NCI-H748 (cell line): ENCODE measurements around the gene SMPD1.
"Not testable (repeated sequence)": the region's sequence is repeated elsewhere in the genome, so short reads cannot be mapped to it uniquely, and the experiment has no call there.

ENCODE experiments used
- DNase-seq: peaks from one replicate; lab custom pipeline; 2025; ENCODE audit not compliant: unreplicated experiment; lab: John Stamatoyannopoulos, UW

The SMPD1 gene

DNA sequence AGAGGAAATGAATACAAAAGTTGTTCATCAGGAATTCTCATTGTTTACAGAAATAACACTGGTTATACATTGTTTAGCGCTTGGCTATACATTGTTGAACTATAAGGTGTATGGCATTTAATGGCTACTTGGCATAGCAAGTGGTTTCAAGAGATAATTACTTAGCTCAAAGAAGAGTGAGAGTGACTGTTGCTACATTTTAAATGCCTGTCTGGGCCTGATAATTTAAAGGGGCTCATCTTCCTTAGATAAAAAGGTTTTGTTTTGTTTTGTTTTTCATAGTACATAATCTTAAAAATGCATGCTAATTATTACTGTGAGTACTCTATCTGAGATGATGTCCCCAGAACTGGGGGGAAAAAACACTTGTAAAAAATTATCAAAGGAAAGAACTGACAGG lies 1.5 kb upstream of the SMPD1 start:
- no peak for DNase-seq

GRCh38 chr11:6390718-6391469 lies 620 bp downstream of the SMPD1 start:
- no peak for DNase-seq

GRCh38 chr11:6391537-6392134 lies 1.4 kb downstream of the SMPD1 start:
- no peak for DNase-seq

DNA sequence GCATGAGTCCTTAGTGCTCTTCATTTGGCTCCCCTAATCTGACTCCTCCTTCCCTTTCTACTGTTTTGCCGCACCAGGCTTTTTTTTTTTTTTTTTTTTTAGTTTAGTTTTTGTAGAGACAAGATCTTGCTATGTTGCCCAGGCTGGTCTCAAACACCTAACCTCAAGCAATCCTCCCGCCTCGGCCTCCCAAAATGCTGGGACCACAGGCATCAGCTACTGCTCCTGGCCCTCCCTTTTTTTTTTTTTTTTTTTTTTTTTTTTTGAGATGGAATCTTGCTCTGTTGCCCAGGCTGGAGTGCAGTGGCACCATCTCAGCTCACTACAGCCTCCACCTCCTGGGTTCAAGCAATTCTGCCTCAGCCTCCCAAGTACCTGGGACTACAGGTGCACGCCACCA lies 2.0 kb downstream of the SMPD1 start:
- DNase-seq = not testable (repeated sequence)

DNA sequence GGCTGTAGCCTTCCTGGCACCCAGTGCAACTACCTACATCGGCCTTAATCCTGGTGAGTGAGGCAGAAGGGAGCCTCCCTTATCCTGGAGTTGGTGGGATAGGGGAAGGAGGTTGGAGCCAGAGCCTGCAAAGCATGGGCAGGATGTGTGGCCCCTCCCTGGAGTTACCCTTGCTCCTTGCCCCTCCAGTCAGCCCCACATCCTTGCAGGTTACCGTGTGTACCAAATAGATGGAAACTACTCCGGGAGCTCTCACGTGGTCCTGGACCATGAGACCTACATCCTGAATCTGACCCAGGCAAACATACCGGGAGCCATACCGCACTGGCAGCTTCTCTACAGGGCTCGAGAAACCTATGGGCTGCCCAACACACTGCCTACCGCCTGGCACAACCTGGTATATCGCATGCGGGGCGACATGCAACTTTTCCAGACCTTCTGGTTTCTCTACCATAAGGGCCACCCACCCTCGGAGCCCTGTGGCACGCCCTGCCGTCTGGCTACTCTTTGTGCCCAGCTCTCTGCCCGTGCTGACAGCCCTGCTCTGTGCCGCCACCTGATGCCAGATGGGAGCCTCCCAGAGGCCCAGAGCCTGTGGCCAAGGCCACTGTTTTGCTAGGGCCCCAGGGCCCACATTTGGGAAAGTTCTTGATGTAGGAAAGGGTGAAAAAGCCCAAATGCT lies 3.9 kb downstream of the SMPD1 start:
- no peak for DNase-seq

DNA sequence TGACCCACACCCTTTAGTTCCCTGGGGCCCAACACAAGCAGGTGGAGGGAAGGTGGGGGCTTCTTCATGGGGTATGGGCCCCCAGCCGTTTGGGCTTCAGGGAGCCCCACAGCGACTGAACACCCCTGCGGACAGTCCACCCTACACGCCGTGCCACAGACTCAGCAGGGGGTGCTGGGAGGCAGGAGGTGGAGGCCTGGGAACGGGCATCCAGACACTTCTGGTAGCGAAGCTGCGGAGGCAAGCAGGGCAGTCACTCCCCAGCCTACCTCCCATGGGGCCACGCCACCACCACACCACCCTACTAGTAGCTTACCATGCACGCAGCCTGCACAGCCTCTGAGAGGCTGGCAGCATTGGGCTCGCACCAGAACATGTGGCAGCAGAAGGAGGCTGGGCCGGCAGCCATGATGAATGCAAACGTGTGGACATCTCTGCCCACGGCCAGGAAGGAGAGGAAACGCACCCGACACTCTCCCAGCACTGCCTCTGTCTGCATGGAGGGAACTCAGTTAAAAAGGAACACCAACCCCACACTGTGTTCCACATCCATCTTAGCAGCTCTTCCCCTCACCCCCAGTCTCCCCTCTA lies 5.3 kb downstream of the SMPD1 start:
- DNase-seq = no peak

DNA sequence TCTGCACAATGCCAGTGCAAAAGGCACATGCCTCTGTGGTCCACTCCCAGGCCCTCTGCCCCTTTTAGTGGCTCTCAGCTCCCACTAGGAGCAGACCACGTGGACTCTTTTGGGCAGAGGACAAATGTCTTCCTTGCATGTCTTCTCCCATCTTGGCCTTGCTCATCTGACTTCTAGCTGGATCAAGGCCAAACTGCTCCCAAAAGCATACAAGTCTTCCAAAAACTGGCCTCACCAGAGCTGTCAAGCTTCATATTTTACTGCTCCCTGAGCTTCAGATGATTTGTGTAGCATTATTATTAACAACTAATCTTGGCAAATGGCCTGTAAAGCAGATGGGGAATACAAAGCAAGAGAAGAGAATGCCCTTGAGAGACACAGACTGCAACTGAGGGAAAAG lies 6.9 kb downstream of the SMPD1 start:
- no peak for DNase-seq

DNA sequence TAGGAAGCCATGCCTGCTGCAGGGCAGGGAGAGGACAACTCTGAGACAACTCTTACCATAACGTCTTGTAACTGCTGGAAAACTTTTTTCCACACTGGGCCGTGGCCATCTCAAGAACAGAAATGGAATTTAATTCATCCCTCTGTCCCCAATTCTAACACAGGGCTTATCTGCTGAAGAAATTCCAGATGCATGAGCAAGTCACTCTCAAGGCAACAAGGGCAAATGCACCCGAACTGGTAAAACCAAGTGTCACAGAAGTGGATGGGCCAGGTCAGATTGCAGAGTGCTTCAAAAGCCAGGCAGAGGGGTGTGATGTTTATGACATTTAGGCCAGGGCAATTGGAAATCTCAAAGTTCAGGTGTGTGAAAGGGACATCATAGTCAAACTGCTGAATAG lies 7.4 kb downstream of the SMPD1 start:
- no peak for DNase-seq

DNA sequence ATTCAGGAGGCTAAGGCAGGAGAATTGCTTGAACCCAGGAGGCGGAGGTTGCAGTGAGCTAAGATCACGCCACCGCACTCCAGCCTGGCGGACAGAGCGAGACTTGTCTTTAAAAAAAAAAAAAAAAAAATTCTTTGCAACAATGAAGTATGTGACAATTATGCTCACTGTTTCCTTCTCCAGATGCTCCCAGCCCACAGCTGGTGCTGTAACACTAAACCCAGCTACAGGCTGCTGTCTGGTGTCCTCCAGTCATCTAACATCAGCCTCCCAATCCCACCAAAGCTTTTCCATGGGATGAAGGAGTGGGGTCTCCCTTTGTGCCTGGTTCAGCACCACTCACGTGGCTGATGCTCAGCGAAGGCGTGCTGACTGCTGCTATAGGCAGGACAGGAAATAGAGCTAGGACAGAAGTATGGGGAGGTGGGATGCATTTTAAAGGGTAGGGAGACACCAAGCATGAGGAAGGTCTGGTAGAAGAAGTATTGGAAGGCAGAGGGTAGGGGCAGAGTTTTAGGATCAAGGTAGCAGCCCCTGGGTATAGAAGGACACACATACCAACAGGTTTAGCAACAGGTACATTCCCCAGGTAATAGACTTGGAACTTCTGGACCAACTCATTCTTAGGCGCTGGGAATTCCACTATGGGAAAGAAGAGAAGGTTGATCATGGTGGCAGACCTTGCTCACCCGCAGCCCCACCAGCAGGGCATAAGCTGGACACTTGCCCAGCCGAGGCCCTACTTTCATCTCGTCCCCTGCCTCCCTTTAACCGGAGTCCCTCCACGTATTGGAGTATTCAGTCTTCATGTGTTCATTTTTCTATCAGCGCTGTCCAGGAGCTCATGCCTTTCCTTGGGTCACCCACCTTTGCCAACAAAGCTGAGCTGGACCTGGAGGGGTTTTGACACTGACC lies 10.4 kb downstream of the SMPD1 start:
- no peak for DNase-seq

DNA sequence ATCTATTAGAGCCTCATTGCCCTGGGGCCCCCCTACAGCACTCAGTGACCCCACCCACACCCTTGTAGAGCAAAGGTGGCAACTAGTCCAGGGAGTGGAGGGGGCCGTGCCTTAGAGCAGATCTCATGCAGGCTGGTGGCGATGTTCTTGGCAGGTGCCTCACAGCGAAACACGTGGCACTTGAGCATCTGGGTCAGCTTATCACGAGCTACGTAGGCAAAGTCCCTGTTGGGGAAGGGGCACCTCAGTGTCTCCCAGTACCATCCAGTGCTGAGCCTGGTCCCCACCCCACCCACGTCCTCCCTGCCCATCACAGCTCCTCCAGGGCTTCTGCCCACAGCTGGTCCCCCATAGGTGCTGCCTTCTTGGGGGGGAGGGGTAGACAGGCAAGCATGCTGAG lies 11.2 kb downstream of the SMPD1 start:
- no peak for DNase-seq

GRCh38 chr11:6402061-6402470 lies 11.8 kb downstream of the SMPD1 start:
- DNase-seq = no peak

GRCh38 chr11:6402561-6402981 lies 12.3 kb downstream of the SMPD1 start:
- DNase-seq = no peak

DNA sequence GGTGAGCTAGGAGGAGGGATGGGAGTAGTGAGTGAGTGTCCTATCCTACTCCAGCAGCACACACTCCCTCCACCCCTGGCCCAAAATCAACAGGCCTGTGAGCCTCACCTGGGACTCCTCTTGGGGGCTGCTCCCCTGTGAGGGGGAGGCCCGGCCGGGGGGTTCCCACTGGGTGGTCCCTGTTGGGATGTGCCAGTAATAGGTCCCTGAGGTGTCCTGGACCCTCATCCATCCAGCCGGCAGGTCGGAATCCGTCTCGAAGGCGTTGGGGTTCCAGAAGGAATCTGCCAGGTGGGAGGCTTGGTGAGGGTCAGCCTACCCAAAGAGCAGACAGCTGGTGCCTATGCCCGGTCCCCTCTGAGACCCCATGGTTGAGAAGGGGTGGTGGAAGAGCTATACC lies 13.3 kb downstream of the SMPD1 start:
- no peak for DNase-seq

GRCh38 chr11:6404342-6405051 lies 14.2 kb downstream of the SMPD1 start:
- DNase-seq = peak; percentile 28

GRCh38 chr11:6405052-6405667 lies 14.9 kb downstream of the SMPD1 start:
- DNase-seq = peak; percentile 98

GRCh38 chr11:6405846-6406245 lies 15.6 kb downstream of the SMPD1 start:
- DNase-seq = no peak

DNA sequence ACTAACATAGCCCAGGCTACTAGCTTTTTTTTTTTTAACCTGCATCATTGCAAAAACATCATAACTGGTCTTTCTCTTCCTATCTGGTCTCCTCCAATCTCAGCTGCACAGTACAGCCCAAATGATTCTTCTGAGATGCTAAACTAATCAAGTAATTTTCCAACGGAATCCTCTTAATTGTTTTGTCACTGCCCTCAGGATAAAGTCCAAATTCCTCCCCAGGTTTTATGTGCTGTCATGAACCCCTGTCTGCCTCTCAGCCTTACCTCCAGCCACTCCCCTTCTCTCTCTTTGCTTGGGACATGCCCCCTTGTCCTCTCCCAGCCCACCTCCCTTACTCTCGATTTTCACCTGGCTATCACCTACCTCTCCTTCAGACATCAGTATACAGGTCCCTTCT lies 16.1 kb downstream of the SMPD1 start:
- DNase-seq = no peak

- DNase-seq = no peak
Observed at GRCh38 chr11:6410695-6411430, 20.6 kb downstream of the SMPD1 start.

DNA sequence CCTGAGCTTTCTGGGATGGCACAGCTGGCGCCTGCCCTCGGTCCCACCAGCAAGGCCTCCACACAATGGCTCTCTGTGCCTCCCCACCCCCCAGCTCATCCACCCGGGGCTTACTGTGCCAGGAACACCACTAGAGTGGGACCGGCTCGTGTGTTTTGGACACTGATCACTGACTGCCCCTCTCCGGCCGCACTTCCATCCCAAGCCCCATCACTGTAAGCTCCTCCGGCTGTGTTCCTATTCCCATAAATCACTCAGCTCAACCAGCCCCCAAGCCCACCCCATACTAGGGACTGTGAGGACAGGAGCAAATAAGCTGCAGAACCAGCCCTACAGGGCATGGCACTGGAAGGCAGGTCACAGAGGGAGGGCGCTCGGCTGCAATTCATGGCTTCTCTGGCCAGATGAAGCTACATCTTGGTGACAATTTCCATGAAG lies 21.3 kb downstream of the SMPD1 start:
- DNase-seq = no peak
